Left lung (tissue), 10 donors: ENCODE data around the gene GLRX5. TPM values are rescaled to one million over a fixed set of nuclear protein-coding genes. Genes with fewer than 3 reads are reported as not detected.

Experiments
- ATAC-seq: fragments of 200-7000 bp; cut with Tn5 transposase; one replicate; pipeline ENCODE4 v1.9.1; 2020; ENCODE audit warnings: moderate library complexity
- DNase-seq, 4 donors: peaks; one replicate each; pipeline ENCODE4 v3.0.0-alpha.2; 2013 to 2020
- H3K27ac ChIP-seq, 2 donors: fragments of 200-600 bp; sonication (generic) in 1 of 2; one replicate each; pipeline versions ENCODE4 v1.5.0 to v1.8.0; 2020 to 2021
- H3K27me3 ChIP-seq, 2 donors: fragments of 200-600 bp; sonication (generic) in 1 of 2; one replicate each; pipeline versions ENCODE4 v1.5.0 to v1.8.0; 2020 to 2021
- H3K36me3 ChIP-seq, 2 donors: fragments of 200-600 bp; sonication (generic) in 1 of 2; one replicate each; pipeline versions ENCODE4 v1.5.0 to v1.8.0; 2020 to 2021
- H3K4me1 ChIP-seq, 2 donors: fragments of 200-600 bp; one replicate each; pipeline ENCODE4 v1.8.0; 2021
- H3K4me3 ChIP-seq, 2 donors: fragments of 200-600 bp; sonication (generic) in 1 of 2; one replicate each; pipeline versions ENCODE4 v1.5.0 to v1.8.0; 2020 to 2021; ENCODE audit warnings: mild to moderate bottlenecking in 1 of 2
- H3K9me3 ChIP-seq, 2 donors: fragments of 200-600 bp; sonication (generic) in 1 of 2; one replicate each; pipeline versions ENCODE4 v1.5.0 to v1.8.0; 2020 to 2021
- intact Hi-C, 2 donors: fragments of 100-400 bp; cut with DNase I; formaldehyde crosslinking; loops; one replicate each; pipeline versions ENCODE4 v1.11.2 to v1.14.2; 2022
- polyA plus RNA-seq, 6 donors: library from polyadenylated mRNA; unstranded; fragments of 120-200 nt; gene quantifications; one replicate each; pipeline ENCODE4 v1.2.1, GENCODE V29; 2013; ENCODE audit not compliant: insufficient read length in 6 of 6
- total RNA-seq, 2 donors: library from RNA; stranded (reverse); fragmentation: NEBNext Ultra II Directional; extraction: Animal tissue kit (Norgen Biotek cat#: 25700); gene quantifications; one replicate each; pipeline ENCODE4 v1.2.1, GENCODE V29; 2021
- TF ChIP-seq, protein P1 (sequence below), 2 donors: fragments of 200-600 bp; sonication (generic) in 1 of 2; IDR thresholded peaks; one replicate each; pipeline versions ENCODE4 v1.5.0 to v1.8.0; 2021; ENCODE audit warnings: antibody characterized with exemption in 2 of 2
- donor health status: DM: no; HTN: yes; CAD: no.
- donor health status: DM: no; HTN: no; CAD: no.

GLRX5 gene
- total and polyA plus RNA-seq, 8 donors = 29.4 to 71.6 (median 55.3) TPM

DNA sequence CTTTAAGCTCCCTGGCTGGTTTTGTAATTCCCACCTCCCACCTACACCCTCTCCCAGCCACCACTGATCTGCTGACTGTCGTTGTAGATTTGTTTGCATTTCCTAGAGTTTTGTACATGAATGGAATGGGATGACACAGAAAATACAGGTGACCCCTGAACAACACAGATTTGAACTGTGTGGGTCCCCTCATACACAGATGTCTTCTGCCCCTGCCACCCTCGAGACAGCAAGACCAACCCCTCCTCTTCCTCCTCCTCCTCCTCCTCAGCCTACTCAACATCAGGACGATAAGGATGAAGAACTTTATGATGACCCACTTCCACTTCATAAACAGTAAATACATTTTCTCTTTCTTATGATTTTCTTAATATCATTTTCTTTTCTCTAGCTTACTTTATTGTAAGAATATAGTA is 47.2 kb upstream of the GLRX5 start:
- ATAC-seq (no peak), DNase-seq (no peak)
- Histone ChIP-seq H3K27me3 (no peaks in the 10 kb centered on the region), H3K4me3 (no peak overlapping the region), H3K9me3 (no peaks in the 10 kb centered on the region), H3K27ac (no peak overlapping the region), H3K4me1 (peaks cover 0 to 38% of the 10 kb centered on the region in 2 donors), H3K36me3 (no peaks in the 10 kb centered on the region)
- TF ChIP-seq, protein P1, sequence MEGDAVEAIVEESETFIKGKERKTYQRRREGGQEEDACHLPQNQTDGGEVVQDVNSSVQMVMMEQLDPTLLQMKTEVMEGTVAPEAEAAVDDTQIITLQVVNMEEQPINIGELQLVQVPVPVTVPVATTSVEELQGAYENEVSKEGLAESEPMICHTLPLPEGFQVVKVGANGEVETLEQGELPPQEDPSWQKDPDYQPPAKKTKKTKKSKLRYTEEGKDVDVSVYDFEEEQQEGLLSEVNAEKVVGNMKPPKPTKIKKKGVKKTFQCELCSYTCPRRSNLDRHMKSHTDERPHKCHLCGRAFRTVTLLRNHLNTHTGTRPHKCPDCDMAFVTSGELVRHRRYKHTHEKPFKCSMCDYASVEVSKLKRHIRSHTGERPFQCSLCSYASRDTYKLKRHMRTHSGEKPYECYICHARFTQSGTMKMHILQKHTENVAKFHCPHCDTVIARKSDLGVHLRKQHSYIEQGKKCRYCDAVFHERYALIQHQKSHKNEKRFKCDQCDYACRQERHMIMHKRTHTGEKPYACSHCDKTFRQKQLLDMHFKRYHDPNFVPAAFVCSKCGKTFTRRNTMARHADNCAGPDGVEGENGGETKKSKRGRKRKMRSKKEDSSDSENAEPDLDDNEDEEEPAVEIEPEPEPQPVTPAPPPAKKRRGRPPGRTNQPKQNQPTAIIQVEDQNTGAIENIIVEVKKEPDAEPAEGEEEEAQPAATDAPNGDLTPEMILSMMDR (IDR thresholded peaks at IDR 0.05) = no peak
- intact Hi-C loops = no loop called here

DNA sequence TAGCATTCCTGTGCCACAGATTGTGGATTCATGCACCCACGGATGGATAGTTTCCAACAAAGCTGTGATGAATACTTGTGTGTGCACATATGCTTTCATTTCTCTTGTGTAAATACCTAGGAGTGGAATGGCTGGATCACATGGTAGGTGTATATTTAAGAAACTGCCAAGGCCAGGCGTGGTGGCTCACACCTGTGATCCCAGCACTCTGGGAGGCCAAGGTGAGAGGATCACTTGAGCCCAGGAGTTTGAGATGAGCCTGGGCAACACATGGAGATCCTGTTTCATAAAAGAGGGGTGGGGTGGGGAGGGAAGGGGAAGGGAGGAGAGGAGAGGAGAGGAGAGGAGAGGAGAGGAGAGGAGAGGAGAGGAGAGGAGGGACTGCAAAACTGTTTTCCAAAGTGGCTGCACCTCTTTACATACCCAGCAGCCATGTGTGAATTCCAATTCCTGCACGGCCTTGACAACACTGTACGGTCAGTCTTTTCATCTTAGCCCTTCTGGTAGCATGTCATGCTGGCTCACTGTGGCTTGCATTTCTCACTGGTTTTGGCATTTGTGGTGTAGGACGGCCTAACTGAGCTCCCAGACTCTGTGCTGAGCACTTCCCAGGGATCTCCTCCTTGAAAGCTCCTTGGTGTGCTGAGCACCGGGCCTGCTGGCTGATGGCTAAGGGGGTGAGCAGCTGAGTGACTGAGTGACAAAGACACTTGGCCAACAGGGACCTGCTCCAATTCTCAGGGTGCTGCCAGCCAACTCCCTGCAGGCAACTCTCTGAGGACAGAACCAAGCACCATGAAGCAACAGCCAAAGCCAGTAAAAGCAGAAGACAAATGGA is 46.3 kb upstream of the GLRX5 start:
- H3K4me3 ChIP-seq = no peak overlapping the region
- DNase-seq (peak in 1 of 4 donors; percentile 10), ATAC-seq (no peak)
- H3K27ac ChIP-seq = peak overlapping the region in 1 of 2 donors; percentile 28
- TF ChIP-seq, protein P1 (IDR thresholded peaks at IDR 0.05) = no peak
- no peaks in the 10 kb centered on the region for H3K9me3 ChIP-seq
- no peaks in the 10 kb centered on the region for H3K36me3 ChIP-seq
- H3K4me1 ChIP-seq = peaks cover 0 to 29% of the 10 kb centered on the region in 2 donors
- H3K27me3 ChIP-seq = no peaks in the 10 kb centered on the region
- intact Hi-C loops = no loop called here

DNA sequence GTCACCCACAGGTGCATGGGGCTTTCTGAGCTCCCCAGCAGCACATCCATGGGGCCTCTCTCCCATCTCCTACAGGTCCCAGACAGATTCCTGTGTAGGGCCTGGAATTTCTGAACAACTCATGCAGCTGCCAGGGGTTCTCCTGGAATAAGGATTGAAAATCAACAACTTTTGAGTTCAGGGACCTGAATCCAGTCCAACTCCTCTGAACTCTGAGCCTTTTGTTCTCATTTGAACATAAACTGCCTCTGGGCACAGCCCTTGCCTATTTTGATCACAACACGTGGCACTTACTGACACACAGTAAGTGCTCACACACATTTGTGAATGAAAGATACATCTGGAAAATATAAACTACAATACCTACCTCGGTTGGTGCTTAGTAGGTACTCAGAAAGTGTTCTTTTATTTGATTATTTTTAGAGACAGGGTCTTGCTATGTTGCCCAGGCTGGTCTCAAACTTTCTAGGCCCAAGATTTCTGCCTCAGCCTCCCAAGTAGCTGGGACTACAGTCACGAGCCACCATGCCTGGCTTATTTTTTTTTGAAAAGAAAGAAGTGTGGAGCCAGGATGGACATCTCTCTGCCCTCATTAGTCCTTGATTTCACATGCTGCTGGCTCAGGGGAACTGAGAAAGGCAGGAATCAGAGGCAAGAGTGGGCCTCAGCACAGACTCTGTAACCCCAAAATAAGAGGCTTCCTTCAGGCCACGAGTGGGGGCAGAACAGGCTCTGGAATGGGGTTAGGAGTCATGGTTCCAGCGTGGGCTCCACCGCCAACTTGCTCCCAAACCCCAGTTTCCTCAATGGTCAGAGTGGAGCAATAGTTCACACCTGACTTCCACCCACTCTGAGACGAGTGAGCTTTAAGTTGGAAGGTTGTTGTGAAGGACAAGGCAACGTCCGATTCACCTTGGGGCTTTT is 45.4 kb upstream of the GLRX5 start:
- H3K27ac ChIP-seq = peak overlapping the region in 1 of 2 donors; percentile 28

DNA sequence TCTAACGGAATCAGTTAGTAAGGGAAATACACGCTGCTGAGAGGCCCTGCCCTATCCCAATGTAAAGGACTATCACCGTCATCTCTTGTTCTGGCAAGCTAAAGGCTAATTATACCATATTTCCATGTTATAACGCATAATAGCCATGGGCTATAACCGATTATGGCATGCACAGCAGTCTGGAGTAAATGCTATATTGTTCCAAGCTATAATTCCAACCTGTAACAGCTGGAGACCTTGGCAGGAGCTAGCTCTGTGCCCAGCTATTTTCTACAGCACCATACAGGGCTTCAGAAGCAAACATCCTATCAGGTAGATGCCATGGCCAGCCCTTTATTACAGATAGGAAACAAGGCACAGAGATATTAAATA is 44.7 kb upstream of the GLRX5 start:
- Histone ChIP-seq H3K27ac (no peak overlapping the region), H3K4me3 (no peak overlapping the region), H3K36me3 (no peaks in the 10 kb centered on the region), H3K27me3 (no peaks in the 10 kb centered on the region), H3K9me3 (no peaks in the 10 kb centered on the region), H3K4me1 (peaks cover 0 to 38% of the 10 kb centered on the region in 2 donors)
- intact Hi-C loops = no loop called here
- TF ChIP-seq, protein P1 (IDR thresholded peaks at IDR 0.05) = no peak
- no peak for DNase-seq
- ATAC-seq = no peak

More for the DNA sequence above, 45.4 kb upstream of the GLRX5 start:
- intact Hi-C loops = no loop called here
- Histone ChIP-seq H3K4me3 (no peak overlapping the region), H3K4me1 (peaks cover 0 to 31% of the 10 kb centered on the region in 2 donors), H3K36me3 (no peaks in the 10 kb centered on the region), H3K27me3 (no peaks in the 10 kb centered on the region), H3K9me3 (no peaks in the 10 kb centered on the region)
- DNase-seq (peak in 1 of 4 donors; percentile 10), ATAC-seq (no peak)
- TF ChIP-seq, protein P1 (IDR thresholded peaks at IDR 0.05) = no peak
